Upper lobe of right lung (tissue), 1 donor: ENCODE measurements around the gene MMAB. TPM values are rescaled to one million over a fixed set of nuclear protein-coding genes. Genes with fewer than 3 reads are reported as not detected.

Experiments used
- ATAC-seq: fragments of 200-7000 bp; cut with Tn5 transposase; one replicate; pipeline ENCODE4 v1.9.1; 2020; ENCODE audit warnings: mild to moderate bottlenecking, moderate library complexity
- DNase-seq: peaks from one replicate; pipeline ENCODE4 v3.0.0-alpha.2; 2020
- H3K27ac ChIP-seq: fragments of 200-600 bp; one replicate; pipeline ENCODE4 v1.8.0; 2022
- H3K27me3 ChIP-seq: fragments of 200-600 bp; one replicate; pipeline ENCODE4 v1.8.0; 2022; ENCODE audit warnings: mild to moderate bottlenecking
- H3K36me3 ChIP-seq: fragments of 200-600 bp; one replicate; pipeline ENCODE4 v1.8.0; 2022
- H3K4me1 ChIP-seq: fragments of 200-600 bp; one replicate; pipeline ENCODE4 v1.8.0; 2022
- H3K4me3 ChIP-seq: fragments of 200-600 bp; one replicate; pipeline ENCODE4 v1.8.0; 2022; ENCODE audit warnings: mild to moderate bottlenecking
- H3K9me3 ChIP-seq: fragments of 200-600 bp; one replicate; pipeline ENCODE4 v1.8.0; 2022
- intact Hi-C: fragments of 100-400 bp; cut with DNase I; formaldehyde crosslinking; loops from one replicate; pipeline ENCODE4 v1.11.0; 2022
- total RNA-seq: library from RNA; stranded (reverse); fragmentation: NEBNext Ultra II Directional; extraction: Animal tissue kit (Norgen Biotek cat#: 25700); gene quantifications from one replicate; pipeline ENCODE4 v1.2.1, GENCODE V29; 2021
- TF ChIP-seq, protein P1 (sequence below): fragments of 200-600 bp; IDR thresholded peaks from one replicate; pipeline ENCODE4 v1.8.0; 2022; ENCODE audit warnings: antibody characterized with exemption
- donor health status: DM: no; HTN: yes; CAD: no; lungs with severe emphysema.

Gene MMAB
- total RNA-seq, 1 donor from 2014 or later: 58.0 TPM

DNA sequence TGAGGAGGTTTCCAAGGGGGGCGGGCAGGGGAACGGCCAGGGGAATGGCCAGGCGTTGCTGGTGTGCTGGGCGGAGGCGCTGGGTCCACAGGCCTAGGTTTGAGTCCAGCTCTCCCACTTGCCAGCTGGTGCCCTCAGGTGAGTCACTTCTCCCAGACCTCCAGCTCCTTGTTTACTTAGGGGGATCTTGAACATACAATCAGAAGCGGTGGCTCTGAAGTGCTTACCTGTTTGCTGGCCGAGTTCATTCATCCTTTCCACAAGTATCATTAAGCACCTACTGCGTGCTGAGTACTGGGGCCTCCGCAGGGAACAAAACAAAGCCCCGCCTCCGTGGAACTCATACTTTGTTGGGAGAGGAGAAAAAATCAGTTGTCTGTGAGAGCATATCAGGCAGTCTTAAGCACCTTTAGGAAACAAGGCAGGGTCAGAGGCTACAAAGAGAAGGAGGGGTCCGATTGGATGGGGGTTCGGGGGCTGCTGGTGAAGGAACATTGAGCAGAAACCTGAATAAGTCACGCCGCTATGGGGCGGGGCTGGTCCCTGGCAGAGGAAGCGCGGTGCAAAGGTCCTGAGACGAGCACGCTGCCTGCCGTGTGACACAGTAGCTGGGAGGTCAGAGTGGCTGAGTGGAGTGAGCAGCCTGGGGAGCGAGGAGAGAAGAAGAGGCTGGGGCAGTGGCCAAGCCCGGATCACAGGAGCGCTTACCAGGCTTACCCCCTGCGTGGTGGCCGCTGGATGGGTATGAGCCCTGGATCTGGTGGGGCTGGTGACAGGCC is 15.3 kb upstream of the MMAB start:
- no peak overlapping the region for H3K27ac ChIP-seq

DNA sequence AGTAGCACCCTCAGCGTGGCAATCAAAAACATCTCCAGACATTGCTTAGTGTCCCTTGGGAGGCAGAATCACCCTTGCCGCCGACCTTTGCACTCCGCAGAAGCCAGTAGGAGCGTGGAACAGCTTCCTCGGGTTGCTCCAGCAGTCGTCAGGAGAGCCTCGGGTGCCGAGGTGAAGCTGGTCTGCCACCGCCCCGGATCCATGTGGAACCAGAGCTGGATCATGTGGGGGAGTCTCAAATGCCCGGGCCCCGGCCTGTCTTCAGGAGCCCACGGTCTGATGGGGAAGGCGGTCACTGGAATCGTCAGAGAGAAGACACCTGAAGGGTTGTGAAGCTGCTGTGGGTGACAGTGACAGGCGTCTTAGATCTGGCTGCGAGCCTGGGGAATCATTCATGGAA is 14.6 kb upstream of the MMAB start:
- DNase-seq: no peak
- no peak overlapping the region for H3K27ac ChIP-seq
- no peaks in the 10 kb centered on the region for H3K4me1 ChIP-seq
- no peak for ATAC-seq
- intact Hi-C loops: no loop called here
- TF ChIP-seq, protein P1, sequence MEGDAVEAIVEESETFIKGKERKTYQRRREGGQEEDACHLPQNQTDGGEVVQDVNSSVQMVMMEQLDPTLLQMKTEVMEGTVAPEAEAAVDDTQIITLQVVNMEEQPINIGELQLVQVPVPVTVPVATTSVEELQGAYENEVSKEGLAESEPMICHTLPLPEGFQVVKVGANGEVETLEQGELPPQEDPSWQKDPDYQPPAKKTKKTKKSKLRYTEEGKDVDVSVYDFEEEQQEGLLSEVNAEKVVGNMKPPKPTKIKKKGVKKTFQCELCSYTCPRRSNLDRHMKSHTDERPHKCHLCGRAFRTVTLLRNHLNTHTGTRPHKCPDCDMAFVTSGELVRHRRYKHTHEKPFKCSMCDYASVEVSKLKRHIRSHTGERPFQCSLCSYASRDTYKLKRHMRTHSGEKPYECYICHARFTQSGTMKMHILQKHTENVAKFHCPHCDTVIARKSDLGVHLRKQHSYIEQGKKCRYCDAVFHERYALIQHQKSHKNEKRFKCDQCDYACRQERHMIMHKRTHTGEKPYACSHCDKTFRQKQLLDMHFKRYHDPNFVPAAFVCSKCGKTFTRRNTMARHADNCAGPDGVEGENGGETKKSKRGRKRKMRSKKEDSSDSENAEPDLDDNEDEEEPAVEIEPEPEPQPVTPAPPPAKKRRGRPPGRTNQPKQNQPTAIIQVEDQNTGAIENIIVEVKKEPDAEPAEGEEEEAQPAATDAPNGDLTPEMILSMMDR: no peak
- no peaks in the 10 kb centered on the region for H3K9me3 ChIP-seq
- no peak overlapping the region for H3K4me3 ChIP-seq
- H3K36me3 ChIP-seq: peaks cover 19% of the 10 kb centered on the region
- no peaks in the 10 kb centered on the region for H3K27me3 ChIP-seq

More for the DNA sequence above, 15.3 kb upstream of the MMAB start:
- peak; percentile 73 for DNase-seq
- Histone ChIP-seq H3K4me1 (no peaks in the 10 kb centered on the region), H3K9me3 (no peaks in the 10 kb centered on the region), H3K27me3 (no peaks in the 10 kb centered on the region), H3K4me3 (no peak overlapping the region), H3K36me3 (peaks cover 19% of the 10 kb centered on the region)
- intact Hi-C loops: no loop called here
- ATAC-seq: peak; percentile 72
- TF ChIP-seq, protein P1: no peak

DNA sequence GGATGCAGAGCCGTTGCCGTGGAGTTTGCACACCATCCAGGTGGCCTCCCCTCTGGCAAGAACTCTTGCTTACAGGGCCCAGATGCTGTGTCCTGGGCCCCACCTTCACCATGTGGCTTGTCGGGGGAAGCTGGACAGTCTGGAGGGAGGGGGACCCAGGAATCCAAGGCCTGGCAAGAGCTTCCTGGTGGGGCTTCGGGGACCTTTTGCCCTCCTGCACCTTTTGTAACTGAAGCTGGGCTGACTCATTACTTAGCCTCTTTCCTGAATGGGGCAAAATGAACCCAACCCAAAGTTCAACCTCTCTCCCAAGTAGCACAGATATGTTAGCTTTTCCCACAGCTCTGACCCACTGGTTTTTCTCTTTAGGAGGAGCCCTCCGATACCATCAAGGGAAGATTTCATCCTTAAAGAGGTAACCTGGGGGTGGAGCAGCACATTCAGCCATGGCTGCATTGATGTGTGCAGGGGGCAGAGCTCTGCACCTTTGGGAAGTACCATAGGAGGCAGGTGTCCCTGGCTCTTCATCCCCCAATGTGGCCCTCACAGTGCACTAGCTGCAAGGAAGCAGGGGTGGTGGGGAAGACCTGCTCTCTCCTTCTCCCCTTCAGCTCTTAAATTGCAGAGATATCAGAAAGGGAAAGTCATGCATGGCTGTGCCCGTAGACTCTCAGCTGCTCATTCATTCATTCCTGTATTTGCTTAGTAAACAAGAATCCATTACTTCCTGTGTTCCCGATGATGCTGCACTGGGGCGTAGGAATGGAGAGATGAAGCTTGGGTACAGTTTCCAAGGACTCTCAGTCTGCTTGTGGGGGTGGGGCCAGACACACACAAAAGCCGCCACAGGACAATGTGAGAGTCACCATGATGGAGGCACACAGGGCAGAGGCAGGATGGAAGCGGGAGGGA is 13.3 kb upstream of the MMAB start:
- Histone ChIP-seq H3K36me3 (peaks cover 19% of the 10 kb centered on the region), H3K4me3 (no peak overlapping the region), H3K27ac (no peak overlapping the region), H3K9me3 (no peaks in the 10 kb centered on the region), H3K27me3 (no peaks in the 10 kb centered on the region), H3K4me1 (no peaks in the 10 kb centered on the region)
- DNase-seq (no peak), ATAC-seq (no peak)
- TF ChIP-seq, protein P1: no peak
- intact Hi-C loops: no loop called here

DNA sequence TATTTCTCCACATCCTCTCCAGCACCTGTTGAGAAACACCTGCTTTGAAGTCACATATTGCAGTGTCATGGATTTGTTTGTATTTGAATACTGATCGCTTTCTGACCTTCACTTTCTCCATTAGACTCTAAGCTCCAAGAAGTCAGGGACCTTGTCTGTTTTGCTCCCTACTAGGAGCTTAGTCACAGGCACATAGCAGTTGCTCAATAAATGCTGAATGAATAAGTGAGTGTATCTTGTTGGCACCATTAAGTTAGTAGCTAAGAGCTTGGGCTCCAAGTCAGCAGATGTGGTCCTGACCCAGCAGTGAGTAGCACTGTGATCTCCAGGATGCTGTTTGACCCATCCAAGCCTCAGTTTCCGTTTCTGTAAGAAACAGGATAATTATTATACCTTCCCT is 10.4 kb upstream of the MMAB start:
- Histone ChIP-seq H3K36me3 (peaks cover 41% of the 10 kb centered on the region), H3K9me3 (no peaks in the 10 kb centered on the region), H3K27ac (no peak overlapping the region), H3K4me3 (no peak overlapping the region), H3K4me1 (no peaks in the 10 kb centered on the region), H3K27me3 (no peaks in the 10 kb centered on the region)
- ATAC-seq (no peak), DNase-seq (no peak)
- intact Hi-C loops: no loop called here
- TF ChIP-seq, protein P1: no peak

DNA sequence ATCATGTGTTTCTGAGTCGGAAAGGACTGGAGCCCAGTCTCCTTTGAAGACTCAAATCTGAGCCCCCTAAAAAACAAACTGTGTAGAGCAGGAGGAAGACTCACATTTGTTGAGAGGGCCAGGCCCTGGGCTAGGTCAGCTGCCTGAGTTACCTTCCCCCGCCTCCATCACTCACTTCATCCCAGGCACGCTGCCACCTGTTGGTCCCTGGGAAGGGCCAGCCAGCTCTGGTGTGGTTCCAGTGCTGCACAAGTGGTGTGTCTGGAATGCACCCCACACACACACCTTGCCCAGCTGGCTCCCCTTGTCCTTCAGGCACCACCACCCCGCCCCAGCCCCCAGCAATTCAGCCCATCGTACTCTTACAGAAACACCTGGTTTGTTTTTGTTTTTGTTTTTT is 9.3 kb upstream of the MMAB start:
- Histone ChIP-seq H3K36me3 (peaks cover 48% of the 10 kb centered on the region), H3K27me3 (no peaks in the 10 kb centered on the region), H3K9me3 (no peaks in the 10 kb centered on the region), H3K27ac (no peak overlapping the region), H3K4me3 (no peak overlapping the region), H3K4me1 (no peaks in the 10 kb centered on the region)
- ATAC-seq (peak; percentile 93), DNase-seq (peak; percentile 92)
- TF ChIP-seq, protein P1: no peak
- intact Hi-C loops: no loop called here
